SK-N-SH (cell line): ENCODE results near the gene CDH13. TPM values are rescaled to one million over a fixed set of nuclear protein-coding genes. Genes with fewer than 3 reads are reported as not detected.

Source experiments
- CTCF ChIA-PET: fragments of 300-600, 350-600 bp; formaldehyde crosslinking; extraction: SDS; loops from one replicate; lab custom pipeline; 2021; lab: Yijun Ruan, JAX
- POLR2A ChIA-PET: fragments of 350-600 bp; sonication (Branson Sonifier 250); formaldehyde crosslinking; extraction: SDS; loops from one replicate; lab custom pipeline; 2020; ENCODE audit warnings: antibody characterized with exemption, inconsistent platforms; lab: Yijun Ruan, JAX
- DNase-seq: peaks from one replicate; pipeline ENCODE4 v3.0.0; 2012
- H2AFZ ChIP-seq: fragments of 200-600 bp; sonication (generic); 2 replicates; pipeline ENCODE4 v1.8.1; 2016; ENCODE audit warnings: antibody characterized with exemption, mild to moderate bottlenecking, low read depth
- H3F3A ChIP-seq: fragments of 200-600 bp; sonication (generic); replicated peaks from 2 replicates; pipeline ENCODE3; 2016; ENCODE audit warnings: antibody characterized with exemption, mild to moderate bottlenecking; ENCODE audit not compliant: insufficient read depth
- H3K27ac ChIP-seq, 2 experiments: fragments of 200-500 bp in 1 of 2; fragments of 200-600 bp in 1 of 2; sonication (Bioruptor generic) in 1 of 2; sonication (generic), shearing (Covaris generic) in 1 of 2; 2 replicates each; pipeline versions ENCODE4 v1.5.1 to v1.6.1; 2014 to 2016; ENCODE audit warnings: low read depth in 2 of 2, inconsistent platforms in 1 of 2, low read length in 1 of 2, mild to moderate bottlenecking in 1 of 2, mixed read lengths in 1 of 2
- H3K27me3 ChIP-seq: fragments of 200-600 bp; sonication (generic), shearing (Covaris generic); 2 replicates; pipeline ENCODE4 v1.6.1; 2016; ENCODE audit warnings: mixed run types; ENCODE audit not compliant: insufficient read depth
- H3K36me3 ChIP-seq, 2 experiments: fragments of 200-500 bp in 1 of 2; fragments of 200-600 bp in 1 of 2; sonication (Bioruptor generic) in 1 of 2; sonication (generic) in 1 of 2; replicated peaks in 1 of 2; 2 replicates each; pipeline versions ENCODE3 to v1.5.1; 2014 to 2016; ENCODE audit warnings: low read length in 1 of 2, mild to moderate bottlenecking in 1 of 2; ENCODE audit not compliant: insufficient read depth in 2 of 2, control insufficient read depth in 1 of 2
- H3K4me1 ChIP-seq, 2 experiments: fragments of 200-500 bp in 1 of 2; fragments of 200-600 bp in 1 of 2; sonication (Bioruptor generic) in 1 of 2; sonication (generic), shearing (Covaris generic) in 1 of 2; 2 replicates each; pipeline versions ENCODE4 v1.5.1 to v1.6.1; 2014 to 2016; ENCODE audit warnings: low read depth in 1 of 2, low read length in 1 of 2, mixed run types in 1 of 2; ENCODE audit not compliant: insufficient read depth in 2 of 2, control insufficient read depth in 1 of 2
- H3K4me2 ChIP-seq: fragments of 200-600 bp; sonication (generic), shearing (Covaris generic); 2 replicates; pipeline ENCODE4 v1.6.1; 2017; ENCODE audit warnings: mixed run types
- H3K4me3 ChIP-seq, 2 experiments: fragments of 200-500 bp in 1 of 2; fragments of 200-600 bp in 1 of 2; sonication (Bioruptor generic) in 1 of 2; sonication (generic), shearing (Covaris generic) in 1 of 2; 2 replicates each; pipeline versions ENCODE4 v1.5.1 to v1.8.1; 2014 to 2016; ENCODE audit warnings: low read depth in 2 of 2, inconsistent platforms in 1 of 2, low read length in 1 of 2, mild to moderate bottlenecking in 1 of 2, mixed read lengths in 1 of 2, moderate library complexity in 1 of 2
- H3K79me2 ChIP-seq: fragments of 200-600 bp; sonication (generic); 2 replicates; pipeline ENCODE4 v1.8.1; 2017; ENCODE audit warnings: mild to moderate bottlenecking; ENCODE audit not compliant: insufficient read depth
- H3K9ac ChIP-seq: fragments of 200-600 bp; sonication (generic); 2 replicates; pipeline ENCODE4 v1.6.1; 2017; ENCODE audit warnings: mixed run types
- H3K9me2 ChIP-seq: fragments of 200-600 bp; sonication (generic); 2 replicates; pipeline ENCODE4 v1.6.1; 2017; ENCODE audit warnings: mixed run types
- H3K9me3 ChIP-seq: fragments of 200-600 bp; sonication (generic); 2 replicates; pipeline ENCODE4 v1.6.1; 2017; ENCODE audit warnings: mixed run types, mild to moderate bottlenecking, moderate library complexity
- H4K20me1 ChIP-seq: fragments of 200-600 bp; sonication (generic); 2 replicates; pipeline ENCODE4 v1.6.1; 2017; ENCODE audit warnings: mild to moderate bottlenecking, mixed run types; ENCODE audit not compliant: insufficient read depth
- CTCF ChIP-seq: fragments of 200-600 bp; sonication (generic); IDR thresholded peaks from 2 replicates; pipeline ENCODE4 v1.6.1; 2017; ENCODE audit warnings: antibody characterized with exemption, mild to moderate bottlenecking, moderate library complexity
- ELF1 ChIP-seq: IDR thresholded peaks from 2 replicates; pipeline ENCODE4 v1.4.0; 2012
- FOSL2 ChIP-seq: IDR thresholded peaks from 2 replicates; pipeline ENCODE4 v1.4.0; 2012; ENCODE audit warnings: low read depth, mild to moderate bottlenecking, moderate library complexity, borderline replicate concordance
- FOXM1 ChIP-seq: IDR thresholded peaks from 2 replicates; pipeline ENCODE4 v1.4.0; 2012; ENCODE audit warnings: low read depth, mild to moderate bottlenecking
- GATA2 ChIP-seq: sonication (generic); formaldehyde crosslinking; IDR thresholded peaks from 2 replicates; pipeline ENCODE4 v1.5.0; 2020; ENCODE audit warnings: mild to moderate bottlenecking, missing genetic modification reagents
- IRF3 ChIP-seq: fragments of 150-350 bp; IDR thresholded peaks from 2 replicates; pipeline ENCODE4 v1.6.1; 2016; ENCODE audit warnings: mild to moderate bottlenecking, low read depth, low read length
- MEF2A ChIP-seq: IDR thresholded peaks from 2 replicates; pipeline ENCODE4 v1.4.0; 2012; ENCODE audit warnings: low read depth, borderline replicate concordance
- MXI1 ChIP-seq: IDR thresholded peaks from 2 replicates; pipeline ENCODE4 v1.6.1; 2012; ENCODE audit warnings: mild to moderate bottlenecking, low read depth, low read length, improper control_type of control experiment
- NFIC ChIP-seq: IDR thresholded peaks from 2 replicates; pipeline ENCODE4 v1.4.0; 2012; ENCODE audit warnings: borderline replicate concordance
- NRF1 ChIP-seq: IDR thresholded peaks from 2 replicates; pipeline ENCODE4 v1.6.1; 2012; ENCODE audit warnings: low read depth, mild to moderate bottlenecking, low read length
- RCOR1 ChIP-seq: fragments of 150-350 bp; IDR thresholded peaks from 2 replicates; pipeline ENCODE4 v1.6.1; 2017; ENCODE audit warnings: antibody characterized with exemption, low read length
- RFX5 ChIP-seq: IDR thresholded peaks from 2 replicates; pipeline ENCODE4 v1.6.1; 2012; ENCODE audit warnings: mild to moderate bottlenecking, improper control_type of control experiment, low read length
- RXRA ChIP-seq: IDR thresholded peaks from 2 replicates; pipeline ENCODE4 v1.4.0; 2012; ENCODE audit warnings: low read depth, mild to moderate bottlenecking, borderline replicate concordance
- SIN3A ChIP-seq: IDR thresholded peaks from 2 replicates; pipeline ENCODE4 v1.6.1; 2012; ENCODE audit warnings: low read depth, mild to moderate bottlenecking, low read length, moderate library complexity, borderline replicate concordance
- SMC3 ChIP-seq: IDR thresholded peaks from 2 replicates; pipeline ENCODE4 v1.6.1; 2012; ENCODE audit warnings: low read depth, low read length, improper control_type of control experiment
- TAF1 ChIP-seq: IDR thresholded peaks from 2 replicates; pipeline ENCODE4 v1.6.1; 2012; ENCODE audit warnings: low read depth, mild to moderate bottlenecking, low read length, moderate library complexity, borderline replicate concordance
- TCF12 ChIP-seq: IDR thresholded peaks from 2 replicates; pipeline ENCODE4 v1.4.0; 2012
- TEAD4 ChIP-seq: IDR thresholded peaks from 2 replicates; pipeline ENCODE4 v1.4.0; 2012; ENCODE audit warnings: mild to moderate bottlenecking, borderline replicate concordance; ENCODE audit not compliant: insufficient read depth
- YY1 ChIP-seq: IDR thresholded peaks from 2 replicates; pipeline ENCODE4 v1.4.0; 2012; ENCODE audit warnings: low read depth, mild to moderate bottlenecking
- WGBS: methylation state at CpG from one replicate; pipeline ENCODE4 v1.1.6; 2017; ENCODE audit warnings: low lambda C conversion rate; 5-methylcytosine and 5-hydroxymethylcytosine counted together
- polyA plus RNA-seq, 3 experiments: library from polyadenylated mRNA; depleted of rRNA; stranded (reverse); fragments of >200 nt; gene quantifications; 2 replicates each; pipeline ENCODE4 v1.2.3, GENCODE V29; 2012
- TF ChIP-seq, protein P1 (sequence below): IDR thresholded peaks from 2 replicates; pipeline ENCODE4 v1.4.0; 2012; ENCODE audit warnings: low read depth, borderline replicate concordance
- TF ChIP-seq, protein P2 (sequence below): IDR thresholded peaks from 2 replicates; pipeline ENCODE4 v1.4.0; 2012; ENCODE audit warnings: low read depth, borderline replicate concordance

CDH13 gene
- polyA plus RNA-seq, 1 of the 3 experiments (the other 2 are of a cell fraction), result 93.0 TPM

- TF ChIP-seq TEAD4, result no peak
- no peak for TF ChIP-seq TAF1
- TF ChIP-seq MXI1, result no peak
Measured at GRCh38 chr16:83720213-83720612, 1093.4 kb downstream of the CDH13 start (continued).

DNA sequence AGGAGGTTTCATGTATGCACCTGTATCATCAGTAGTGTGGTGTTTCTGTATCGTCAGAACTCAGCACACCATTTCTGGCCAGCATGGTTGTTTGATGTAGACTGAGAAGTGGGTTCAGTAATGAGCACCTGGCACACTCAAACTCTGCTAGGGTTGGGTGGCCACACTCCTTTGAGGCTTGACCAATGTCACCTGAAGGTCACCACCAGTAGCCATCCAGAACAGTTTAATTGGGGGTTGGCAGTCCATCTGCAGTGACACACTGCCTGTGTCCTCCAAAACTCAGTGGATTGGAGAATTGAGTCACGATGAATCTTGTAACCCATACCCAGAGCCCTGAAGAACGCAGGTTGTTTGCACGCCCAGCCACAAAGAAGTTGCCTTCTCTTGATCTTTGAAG, 1094.2 kb downstream of the CDH13 start:
- no peak overlapping the region for H3K27ac ChIP-seq
- H3K9ac ChIP-seq, result no peak overlapping the region
- ChIA-PET CTCF (no interaction called here), POLR2A (no interaction called here)
- H3F3A ChIP-seq, result peaks cover 3% of the 10 kb centered on the region
- H3K4me2 ChIP-seq, result no peak overlapping the region
- no peak overlapping the region for H2AFZ ChIP-seq
- no peaks in the 10 kb centered on the region for H3K27me3 ChIP-seq
- H3K36me3 ChIP-seq, result no peaks in the 10 kb centered on the region
- 32% methylated on average over 4 of the region's 4 CpGs for WGBS
- no peaks in the 10 kb centered on the region for H3K9me2 ChIP-seq
- TF ChIP-seq RFX5, result no peak
- TF ChIP-seq, protein P1, sequence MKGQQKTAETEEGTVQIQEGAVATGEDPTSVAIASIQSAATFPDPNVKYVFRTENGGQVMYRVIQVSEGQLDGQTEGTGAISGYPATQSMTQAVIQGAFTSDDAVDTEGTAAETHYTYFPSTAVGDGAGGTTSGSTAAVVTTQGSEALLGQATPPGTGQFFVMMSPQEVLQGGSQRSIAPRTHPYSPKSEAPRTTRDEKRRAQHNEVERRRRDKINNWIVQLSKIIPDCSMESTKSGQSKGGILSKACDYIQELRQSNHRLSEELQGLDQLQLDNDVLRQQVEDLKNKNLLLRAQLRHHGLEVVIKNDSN, result no peak
- TF ChIP-seq, protein P2, sequence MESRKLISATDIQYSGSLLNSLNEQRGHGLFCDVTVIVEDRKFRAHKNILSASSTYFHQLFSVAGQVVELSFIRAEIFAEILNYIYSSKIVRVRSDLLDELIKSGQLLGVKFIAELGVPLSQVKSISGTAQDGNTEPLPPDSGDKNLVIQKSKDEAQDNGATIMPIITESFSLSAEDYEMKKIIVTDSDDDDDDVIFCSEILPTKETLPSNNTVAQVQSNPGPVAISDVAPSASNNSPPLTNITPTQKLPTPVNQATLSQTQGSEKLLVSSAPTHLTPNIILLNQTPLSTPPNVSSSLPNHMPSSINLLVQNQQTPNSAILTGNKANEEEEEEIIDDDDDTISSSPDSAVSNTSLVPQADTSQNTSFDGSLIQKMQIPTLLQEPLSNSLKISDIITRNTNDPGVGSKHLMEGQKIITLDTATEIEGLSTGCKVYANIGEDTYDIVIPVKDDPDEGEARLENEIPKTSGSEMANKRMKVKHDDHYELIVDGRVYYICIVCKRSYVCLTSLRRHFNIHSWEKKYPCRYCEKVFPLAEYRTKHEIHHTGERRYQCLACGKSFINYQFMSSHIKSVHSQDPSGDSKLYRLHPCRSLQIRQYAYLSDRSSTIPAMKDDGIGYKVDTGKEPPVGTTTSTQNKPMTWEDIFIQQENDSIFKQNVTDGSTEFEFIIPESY, result no peak
- TF ChIP-seq YY1, result no peak
- TF ChIP-seq FOXM1, result no peak
- TF ChIP-seq MEF2A, result no peak
- no peak for TF ChIP-seq RCOR1
- TF ChIP-seq, all 33 proteins: peak for 0
- H4K20me1 ChIP-seq, result no peaks in the 10 kb centered on the region
- no peak overlapping the region for H3K4me3 ChIP-seq
- no peaks in the 10 kb centered on the region for H3K9me3 ChIP-seq
- no peaks in the 10 kb centered on the region for H3K79me2 ChIP-seq
- no peak for DNase-seq
- no peaks in the 10 kb centered on the region for H3K4me1 ChIP-seq

DNA sequence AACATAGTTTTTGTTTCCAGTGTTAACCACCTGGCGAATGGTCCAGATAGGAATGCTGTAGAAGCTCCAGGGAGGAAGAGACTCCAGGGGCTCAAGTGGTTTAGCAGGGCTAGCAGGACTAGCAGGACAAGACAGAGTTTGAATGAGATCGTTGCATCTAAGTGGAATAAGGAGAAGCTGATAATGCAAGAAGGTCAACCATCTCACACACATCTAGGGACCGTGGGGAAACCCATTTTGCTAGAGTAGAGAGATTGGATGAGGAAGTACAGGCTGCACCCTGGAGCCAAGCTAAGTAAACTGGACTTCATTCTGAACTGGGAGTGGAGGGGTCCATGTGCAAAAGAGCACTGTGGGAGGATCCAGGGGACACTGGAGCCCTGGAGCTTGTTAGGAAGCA, 1094.9 kb downstream of the CDH13 start:
- Histone ChIP-seq H3K4me2 (no peak overlapping the region), H3K9ac (no peak overlapping the region), H3K27ac (no peak overlapping the region), H3K4me3 (no peak overlapping the region), H4K20me1 (no peaks in the 10 kb centered on the region), H3K4me1 (no peaks in the 10 kb centered on the region), H3F3A (peaks cover 3% of the 10 kb centered on the region), H3K27me3 (no peaks in the 10 kb centered on the region), H3K9me3 (no peaks in the 10 kb centered on the region), H2AFZ (no peak overlapping the region), H3K36me3 (no peaks in the 10 kb centered on the region), H3K9me2 (no peaks in the 10 kb centered on the region), H3K79me2 (no peaks in the 10 kb centered on the region)
- 8% methylated on average over 3 of the region's 3 CpGs for WGBS
- CTCF ChIA-PET, result no interaction called here
- DNase-seq, result no peak
- POLR2A ChIA-PET, result no interaction called here
- TF ChIP-seq SIN3A (no peak), TEAD4 (no peak), IRF3 (no peak), TCF12 (no peak), ELF1 (no peak), RXRA (no peak), GATA2 (no peak), MXI1 (no peak), NFIC (no peak), FOSL2 (no peak), CTCF (no peak), RFX5 (no peak), NRF1 (no peak), SMC3 (no peak)
- TF ChIP-seq, protein P1, result no peak
